ENCODE data around the gene EFNB2. TPM values are rescaled to one million over a fixed set of nuclear protein-coding genes. Genes with fewer than 3 reads are reported as not detected.

The EFNB2 gene
- total RNA-seq, 1 donor from 2014 or later, result 0.31 TPM

DNA sequence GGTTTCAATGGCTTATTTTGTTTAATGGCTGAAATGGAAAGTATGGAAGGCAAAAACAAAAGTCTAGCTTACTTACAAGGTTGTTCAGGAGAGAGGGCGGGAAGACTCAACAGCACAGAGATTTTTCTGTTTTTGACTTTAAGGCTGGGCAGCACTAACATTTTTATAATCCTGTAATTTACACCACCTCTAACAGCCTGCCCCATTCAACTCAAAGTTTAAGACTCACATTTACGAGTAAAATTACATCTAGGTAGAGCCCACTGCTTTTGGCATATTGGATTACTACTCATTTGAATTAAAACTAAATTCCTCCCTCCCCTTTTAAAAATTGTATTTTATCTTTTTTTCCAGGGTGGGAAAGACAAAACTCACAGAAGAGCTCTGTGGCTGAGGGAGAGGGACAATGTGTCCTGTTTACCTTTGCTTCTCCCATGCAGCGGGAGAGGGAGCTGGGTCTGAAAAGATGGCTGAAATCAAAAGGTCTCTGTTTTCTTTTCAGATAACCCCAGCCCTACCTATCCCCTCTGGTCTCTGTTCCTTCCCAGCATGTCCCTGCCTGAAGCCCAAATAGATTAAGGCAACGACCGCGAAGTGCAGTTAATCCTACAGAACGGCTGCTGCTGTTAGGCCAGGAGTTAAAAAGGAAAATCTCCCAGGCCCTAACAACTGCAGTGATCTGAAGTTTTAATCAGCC, 6.6 kb downstream of the EFNB2 start:
- no peaks in the 10 kb centered on the region for H3K36me3 Mint-ChIP-seq (ENCODE audit: low read depth)
- ATAC-seq (ENCODE audit: low read depth), result no peak
- peaks cover 13% of the 10 kb centered on the region for H3K4me1 Mint-ChIP-seq
- POLR2A ChIA-PET, result no interaction called here
- DNase-seq, result no peak
- intact Hi-C loops (cut with micrococcal nuclease), result no loop called here
- H3K9me3 Mint-ChIP-seq, result no peaks in the 10 kb centered on the region
- TF ChIP-seq CTCF (IDR thresholded peaks at IDR 0.05), result no peak
- no peak overlapping the region for H3K4me3 Mint-ChIP-seq
- no peak overlapping the region for H3K27ac Mint-ChIP-seq
- H3K27me3 Mint-ChIP-seq, result peaks cover 56% of the 10 kb centered on the region
- CTCF ChIA-PET, result no interaction called here

DNA sequence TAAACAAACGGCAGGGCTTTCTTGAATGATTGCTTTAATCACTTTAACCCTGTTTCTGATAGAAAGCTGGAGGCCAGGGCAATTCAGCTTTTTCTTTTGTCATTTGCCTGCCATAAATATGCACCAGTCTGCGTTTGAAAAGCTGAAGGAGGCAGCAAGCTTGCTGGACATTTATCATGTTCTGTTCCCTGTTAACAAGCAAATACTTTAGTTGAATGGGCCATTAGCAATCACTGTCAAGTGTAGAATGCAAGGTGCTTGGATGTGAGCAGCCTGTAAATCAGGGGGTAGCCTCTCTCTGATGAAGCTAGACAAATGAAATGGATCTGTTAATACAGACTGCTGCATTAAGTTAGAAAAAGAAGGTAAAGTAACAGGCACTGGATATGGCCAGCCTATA, 7.6 kb downstream of the EFNB2 start:
- ChIA-PET POLR2A (no interaction called here), CTCF (no interaction called here)
- Mint-ChIP-seq H3K4me3 (no peak overlapping the region), H3K36me3 (ENCODE audit: low read depth) (no peaks in the 10 kb centered on the region), H3K9me3 (no peaks in the 10 kb centered on the region), H3K27ac (no peak overlapping the region), H3K27me3 (peaks cover 50% of the 10 kb centered on the region), H3K4me1 (peaks cover 4% of the 10 kb centered on the region)
- intact Hi-C loops (cut with micrococcal nuclease), result no loop called here
- no peak for TF ChIP-seq CTCF (IDR thresholded peaks at IDR 0.05)
- DNase-seq (no peak), ATAC-seq (ENCODE audit: low read depth) (no peak)

DNA sequence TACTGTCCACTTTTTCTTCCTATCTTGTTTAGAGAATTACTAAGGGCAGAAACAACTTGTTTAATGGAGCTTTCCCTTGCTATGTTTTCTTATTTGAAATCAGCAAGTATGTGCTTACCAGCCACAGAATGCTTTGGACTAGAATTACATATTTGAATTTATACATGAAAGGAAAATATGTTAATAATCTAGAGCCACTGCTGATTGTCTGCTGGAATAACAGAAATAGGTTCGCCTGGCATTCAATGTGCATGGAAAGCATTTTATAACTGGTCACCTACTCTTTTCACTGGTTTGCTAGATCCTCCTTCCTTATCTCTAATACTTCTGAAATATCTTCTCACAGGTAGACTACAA, 8.0 kb downstream of the EFNB2 start:
- no peak overlapping the region for H3K27ac Mint-ChIP-seq
- DNase-seq (no peak), ATAC-seq (ENCODE audit: low read depth) (no peak)
- no peak for TF ChIP-seq CTCF (IDR thresholded peaks at IDR 0.05)
- H3K9me3 Mint-ChIP-seq, result no peaks in the 10 kb centered on the region
- CTCF ChIA-PET, result no interaction called here
- H3K36me3 Mint-ChIP-seq (ENCODE audit: low read depth), result no peaks in the 10 kb centered on the region
- POLR2A ChIA-PET, result no interaction called here
- no peak overlapping the region for H3K4me3 Mint-ChIP-seq
- peaks cover 46% of the 10 kb centered on the region for H3K27me3 Mint-ChIP-seq
- intact Hi-C loops (cut with micrococcal nuclease), result no loop called here
- peaks cover 2% of the 10 kb centered on the region for H3K4me1 Mint-ChIP-seq

DNA sequence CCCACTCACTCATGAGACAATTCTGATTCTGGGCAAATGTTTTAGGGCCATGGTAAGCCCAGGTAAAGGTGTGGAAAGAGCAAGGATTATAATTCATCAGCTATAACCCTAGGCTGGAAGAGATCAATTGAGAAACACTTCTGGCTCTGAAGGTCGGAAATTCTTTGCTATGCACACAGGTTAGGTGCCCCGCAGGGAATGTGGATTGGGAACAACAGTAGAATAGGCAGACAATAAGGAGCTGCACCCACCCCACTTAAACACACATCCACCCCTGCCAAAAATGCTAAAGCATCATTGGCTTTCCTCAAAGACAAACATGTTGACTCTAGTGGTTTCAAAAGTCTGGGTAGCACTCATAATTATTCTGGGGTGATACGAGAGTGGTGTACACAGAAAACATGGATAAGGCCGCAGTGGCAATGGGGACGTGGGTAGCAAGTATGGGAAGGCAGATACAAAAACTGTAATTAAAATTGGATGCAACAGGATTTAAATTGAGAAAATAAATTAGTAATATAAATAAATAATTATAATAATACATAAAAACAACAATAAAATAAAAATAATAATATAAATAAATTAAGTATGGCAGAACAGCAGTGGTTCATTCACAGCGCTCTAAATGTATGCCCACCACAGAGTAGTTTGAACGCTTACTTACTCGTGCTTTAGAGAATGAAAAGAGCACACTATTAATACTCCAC, 8.6 kb downstream of the EFNB2 start:
- ATAC-seq (ENCODE audit: low read depth) (no peak), DNase-seq (no peak)
- intact Hi-C loops (cut with micrococcal nuclease), result no loop called here
- Mint-ChIP-seq H3K9me3 (no peaks in the 10 kb centered on the region), H3K36me3 (ENCODE audit: low read depth) (no peaks in the 10 kb centered on the region), H3K4me3 (no peak overlapping the region), H3K27me3 (peaks cover 44% of the 10 kb centered on the region), H3K4me1 (peaks cover under 1% of the 10 kb centered on the region), H3K27ac (no peak overlapping the region)
- ChIA-PET CTCF (no interaction called here), POLR2A (no interaction called here)
- TF ChIP-seq CTCF (IDR thresholded peaks at IDR 0.05), result no peak

- no peak for ATAC-seq (ENCODE audit: low read depth)
These were observed 9.6 kb downstream of the EFNB2 start for GRCh38 chr13:106525865-106526264.

More at GRCh38 chr13:106525865-106526264, 9.6 kb downstream of the EFNB2 start:
- Mint-ChIP-seq H3K4me3 (no peak overlapping the region), H3K4me1 (no peaks in the 10 kb centered on the region), H3K36me3 (ENCODE audit: low read depth) (no peaks in the 10 kb centered on the region), H3K27ac (no peak overlapping the region), H3K9me3 (no peaks in the 10 kb centered on the region), H3K27me3 (peaks cover 42% of the 10 kb centered on the region)
- DNase-seq, result no peak
- TF ChIP-seq CTCF (IDR thresholded peaks at IDR 0.05), result no peak
- POLR2A ChIA-PET, result no interaction called here
- CTCF ChIA-PET, result no interaction called here
- intact Hi-C loops (cut with micrococcal nuclease), result no loop called here

All from activated B cell treated with CpG ODN at 0.5 μM for 24 hours (primary cell).